ENCODE data around the gene HERC3.

Gene HERC3

DNA sequence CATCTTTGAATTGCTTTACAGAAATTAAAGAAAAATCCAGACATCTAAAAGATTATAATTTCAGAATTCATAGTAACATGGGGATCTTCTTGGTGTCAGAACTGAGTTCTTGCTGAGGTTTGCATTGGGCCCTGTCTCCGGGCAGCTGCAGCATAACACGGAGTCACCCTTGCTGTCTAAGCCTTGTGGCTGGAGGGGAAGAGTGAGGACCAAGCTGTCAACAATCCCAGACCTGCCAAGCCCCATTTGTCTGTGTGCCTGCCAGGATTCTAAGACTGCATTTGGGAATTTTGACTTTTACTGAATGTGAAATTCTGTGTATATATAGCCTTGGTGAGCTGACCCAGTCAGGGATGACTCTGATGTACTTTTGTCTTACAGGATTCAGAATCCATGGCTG, 130.5 kb downstream of the HERC3 start:
- no peak for DNase-seq

- no peak for DNase-seq
Observed at GRCh38 chr4:88724406-88724805, 132.1 kb downstream of the HERC3 start.

DNA sequence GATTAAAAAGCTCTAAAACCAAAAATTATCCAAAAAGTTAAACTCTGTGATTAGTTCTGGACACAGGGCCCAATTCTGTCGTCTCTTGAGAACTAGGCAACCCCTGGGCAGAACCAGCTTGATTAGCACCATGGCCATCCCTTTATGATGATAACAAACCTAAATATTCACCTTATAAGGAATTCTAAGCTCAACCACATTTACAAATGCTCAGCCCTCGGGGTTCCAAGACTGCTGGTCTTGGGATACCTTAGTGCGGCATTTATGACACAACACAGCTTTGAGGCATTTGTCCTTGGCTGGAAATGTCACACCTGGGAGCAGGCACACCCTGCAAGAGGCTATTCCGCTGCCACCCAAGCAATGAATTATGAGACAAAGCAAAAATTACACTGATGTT, 132.9 kb downstream of the HERC3 start:
- DNase-seq, result no peak

- DNase-seq, result no peak
Observed at GRCh38 chr4:88725986-88726385, 133.7 kb downstream of the HERC3 start.

GRCh38 chr4:88728146-88728545, 135.9 kb downstream of the HERC3 start:
- DNase-seq, result no peak

DNA sequence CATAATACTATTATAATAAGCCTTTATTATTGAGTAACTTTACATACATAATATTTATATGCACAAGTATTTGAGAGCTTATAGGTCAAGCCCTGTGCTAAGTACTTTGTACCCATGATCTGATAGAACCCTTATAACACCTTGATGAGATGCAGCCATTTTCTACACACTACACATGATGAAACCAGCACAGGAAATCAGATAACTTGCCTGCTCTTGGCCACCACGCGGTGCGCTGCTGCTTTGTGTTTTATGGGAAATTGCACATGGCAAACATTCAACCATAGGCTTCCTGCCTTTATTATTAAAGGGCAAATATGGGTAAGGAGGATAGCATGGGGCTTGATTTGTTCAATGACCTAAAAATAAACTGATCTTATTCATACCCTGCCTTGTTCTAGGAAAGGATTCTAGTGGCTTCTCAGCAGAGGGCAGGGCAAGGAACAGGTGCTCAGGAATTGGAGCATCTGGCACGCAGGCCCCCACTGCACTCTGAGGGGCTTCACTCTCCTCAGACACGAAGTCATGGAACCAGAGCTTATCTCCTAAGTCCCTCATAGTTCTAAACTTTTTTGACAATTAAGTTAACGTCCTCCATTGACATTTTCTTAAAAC, 137.0 kb downstream of the HERC3 start:
- DNase-seq, result no peak

DNA sequence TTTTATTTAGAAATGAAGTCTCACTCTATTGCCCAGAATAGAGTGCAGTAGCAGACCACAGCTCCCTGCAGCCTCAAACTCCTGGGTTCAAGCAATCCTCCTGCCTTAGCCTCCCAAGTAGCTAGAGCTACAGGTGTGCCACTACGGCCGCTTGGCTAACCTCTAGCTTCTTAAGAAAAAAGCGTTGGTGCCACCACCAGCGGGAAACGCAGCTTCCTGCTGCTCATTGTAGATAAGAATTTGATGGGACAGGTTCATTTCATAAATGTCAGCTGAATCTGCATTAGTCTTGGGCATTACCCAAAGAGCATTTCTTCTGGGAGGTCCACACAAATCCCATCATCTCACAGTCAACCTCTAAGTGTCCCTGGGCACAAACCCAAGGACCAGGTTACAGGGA, 138.5 kb downstream of the HERC3 start:
- no peak for DNase-seq

DNA sequence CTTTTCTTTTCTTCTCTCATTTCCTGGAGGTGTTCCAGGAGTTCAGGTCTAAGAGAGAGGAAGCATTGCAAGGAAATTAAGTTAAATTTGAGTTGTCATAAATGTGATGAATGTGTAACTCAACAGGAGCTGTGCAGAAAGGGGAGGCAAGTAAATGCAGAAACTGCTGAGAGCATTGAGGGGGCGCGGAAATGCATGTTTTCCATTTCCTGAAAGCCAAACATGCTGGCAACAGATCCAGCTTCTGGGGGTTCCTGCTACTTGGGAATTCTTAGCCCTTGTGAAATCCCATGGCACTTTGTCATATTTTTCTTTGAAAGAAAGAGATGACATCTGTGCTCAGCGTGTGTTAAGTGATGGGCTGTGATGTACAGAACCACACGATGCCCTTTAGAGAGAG, 139.1 kb downstream of the HERC3 start:
- no peak for DNase-seq

DNA sequence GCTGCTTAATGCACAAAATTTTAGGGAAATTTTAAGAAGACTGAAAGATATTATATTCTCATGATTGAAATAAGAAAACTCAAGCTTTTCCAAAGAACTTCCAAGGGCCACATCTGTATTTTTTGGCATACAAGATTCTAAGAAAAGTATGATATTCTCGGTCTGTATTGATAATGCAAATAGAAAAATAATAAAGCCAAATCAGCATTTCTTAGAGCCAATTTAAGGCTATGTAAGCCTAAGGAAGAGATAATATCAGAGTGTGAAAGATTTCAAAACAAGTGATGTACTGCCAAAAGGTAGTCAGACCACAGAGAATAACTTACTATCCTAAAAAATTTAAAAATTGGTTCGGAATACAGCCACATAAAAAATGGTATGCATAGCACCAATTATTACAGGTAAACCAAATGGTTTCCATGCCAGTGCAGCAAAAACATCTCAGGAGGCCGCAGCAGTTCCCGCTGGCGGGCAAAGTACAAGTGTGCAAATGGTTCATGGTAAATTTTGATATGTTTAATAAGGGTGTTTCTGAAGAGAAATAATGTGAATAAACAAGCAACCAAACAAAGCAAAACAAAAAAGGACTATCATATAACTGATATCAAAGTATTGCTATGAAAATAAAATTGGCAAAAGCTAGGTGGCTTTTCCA, 140.6 kb downstream of the HERC3 start:
- no peak for DNase-seq

- no peak for DNase-seq
Observed at GRCh38 chr4:88734403-88734949, 142.2 kb downstream of the HERC3 start.

DNA sequence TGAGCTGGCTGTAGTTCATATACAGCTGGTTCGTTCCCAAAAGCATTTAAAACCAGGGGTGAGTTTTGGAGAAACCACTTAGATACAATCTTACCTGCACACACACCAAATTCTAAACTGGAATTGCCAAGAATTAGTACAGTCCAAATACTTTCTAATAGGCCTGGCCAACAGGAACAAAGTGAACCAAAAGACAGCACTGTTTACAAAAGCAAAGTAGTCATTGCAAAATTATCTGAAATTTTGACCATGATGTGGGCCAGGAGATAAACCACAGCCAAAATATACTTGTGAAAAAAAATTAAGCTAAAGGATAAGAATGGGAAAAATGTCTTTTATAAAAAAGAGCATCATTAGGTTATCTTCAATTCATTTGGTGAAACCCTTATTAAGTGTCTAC, 143.3 kb downstream of the HERC3 start:
- DNase-seq, result no peak

GRCh38 chr4:88736264-88736663, 144.0 kb downstream of the HERC3 start:
- no peak for DNase-seq

GRCh38 chr4:88737307-88737941, 145.1 kb downstream of the HERC3 start:
- no peak for DNase-seq

GRCh38 chr4:88738180-88738579, 145.9 kb downstream of the HERC3 start:
- no peak for DNase-seq

- DNase-seq, result no peak
Observed at GRCh38 chr4:88742561-88742960, 150.3 kb downstream of the HERC3 start.

GRCh38 chr4:88743696-88744095, 151.4 kb downstream of the HERC3 start:
- DNase-seq, result no peak

GRCh38 chr4:88744609-88745008, 152.3 kb downstream of the HERC3 start:
- DNase-seq, result no peak

DNA sequence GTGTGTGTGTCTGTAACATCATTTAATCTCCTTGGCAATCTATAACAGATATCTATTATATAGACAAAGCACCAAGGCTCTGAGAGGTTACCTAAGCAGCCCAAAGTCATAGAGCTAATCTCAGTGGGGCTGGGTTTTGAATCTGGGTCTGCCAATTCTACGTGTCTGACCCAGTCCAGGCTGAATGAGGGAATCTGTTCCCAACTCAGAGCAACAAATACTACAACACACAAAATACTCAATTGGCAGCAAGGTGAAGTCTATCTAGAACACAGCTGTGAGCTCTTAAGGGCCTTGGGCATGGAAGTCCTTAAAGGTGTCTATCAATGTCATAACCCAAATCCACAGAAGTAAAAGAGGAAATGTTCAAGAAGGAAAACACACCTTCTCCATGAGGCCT, 152.9 kb downstream of the HERC3 start:
- DNase-seq, result no peak

DNA sequence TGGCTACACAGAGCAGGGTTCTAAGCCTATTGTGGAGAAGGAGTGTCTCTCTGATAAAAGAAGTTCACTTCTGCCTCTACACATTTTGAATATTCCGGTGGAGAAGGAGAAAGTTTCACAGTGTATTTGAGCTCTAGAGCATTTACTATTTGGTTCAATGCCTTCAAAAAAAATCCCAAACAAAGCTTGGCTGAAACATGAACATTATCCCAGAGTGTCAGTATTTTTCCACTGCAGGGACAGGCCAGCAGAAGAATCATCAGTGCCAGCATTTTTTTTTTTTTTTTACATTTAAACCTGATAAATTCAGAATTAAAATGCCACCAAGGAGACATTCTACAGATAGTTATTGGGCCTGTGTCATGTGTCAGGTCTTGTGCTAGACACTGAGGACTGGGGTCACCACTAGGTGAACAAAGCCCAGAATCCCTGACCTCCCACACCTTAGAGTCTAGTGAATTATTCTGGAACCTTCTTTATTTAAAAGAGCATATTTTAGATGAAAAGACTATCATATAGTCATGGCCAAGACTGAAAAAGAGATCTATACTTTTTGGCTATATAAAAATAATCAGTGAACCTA, 153.4 kb downstream of the HERC3 start:
- DNase-seq, result no peak

DNA sequence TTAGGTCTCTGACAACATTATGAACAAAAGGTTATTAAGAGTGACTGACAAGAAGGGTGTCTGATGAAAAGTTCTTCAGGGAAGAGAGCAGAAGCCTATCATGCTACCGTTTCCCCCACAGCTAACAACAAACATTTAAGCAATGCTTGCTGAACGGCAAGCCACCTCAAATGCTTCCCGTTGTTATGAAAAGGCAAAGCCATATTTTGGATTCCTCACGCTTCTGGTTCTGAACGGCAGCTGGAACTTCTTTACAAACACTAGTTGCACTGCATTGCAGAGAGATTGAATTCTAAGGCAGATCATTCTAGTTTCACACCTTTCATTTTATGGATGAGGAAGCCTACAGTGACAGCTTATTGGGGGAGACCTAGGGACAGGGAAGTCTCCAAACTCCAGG, 153.9 kb downstream of the HERC3 start:
- DNase-seq, result no peak

DNA sequence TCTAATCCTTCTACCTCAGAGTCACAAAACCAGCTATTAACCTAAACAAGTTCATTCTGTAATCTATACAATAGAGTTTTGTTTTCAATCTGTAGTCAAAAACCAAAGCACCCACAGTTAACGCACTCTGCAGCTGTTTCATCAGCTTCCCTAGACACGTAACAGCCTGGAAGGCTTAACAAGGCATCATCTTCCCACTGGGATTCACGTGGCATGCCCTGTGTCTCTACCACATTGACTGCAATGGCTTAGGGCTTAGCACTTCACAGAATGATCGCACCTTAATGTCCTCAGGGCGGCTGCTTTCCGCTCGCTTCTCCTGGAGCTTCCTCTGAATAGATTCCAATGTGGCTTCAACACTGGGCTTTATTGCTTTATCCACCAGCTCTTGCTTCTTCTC, 155.1 kb downstream of the HERC3 start:
- DNase-seq, result no peak

DNA sequence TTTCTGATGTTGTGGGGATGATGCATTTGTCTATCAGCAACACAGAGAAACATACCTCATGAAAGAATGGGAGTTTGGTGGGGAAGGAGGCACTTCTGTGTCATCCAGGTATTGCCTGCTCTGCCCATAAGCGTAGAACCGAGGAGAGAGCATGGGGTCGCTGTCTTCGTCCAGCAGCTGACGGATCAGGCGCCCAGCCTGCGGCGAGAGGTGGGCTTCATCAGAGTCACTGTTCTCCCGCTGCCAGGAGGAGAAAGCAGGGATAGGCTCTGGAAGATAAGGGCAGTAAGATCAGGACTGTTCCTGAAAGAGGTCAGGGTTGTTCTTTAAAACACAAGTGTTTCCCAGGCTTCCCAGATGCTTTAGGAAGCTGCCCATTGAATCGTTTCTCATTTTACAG, 158.1 kb downstream of the HERC3 start:
- no peak for DNase-seq

DNA sequence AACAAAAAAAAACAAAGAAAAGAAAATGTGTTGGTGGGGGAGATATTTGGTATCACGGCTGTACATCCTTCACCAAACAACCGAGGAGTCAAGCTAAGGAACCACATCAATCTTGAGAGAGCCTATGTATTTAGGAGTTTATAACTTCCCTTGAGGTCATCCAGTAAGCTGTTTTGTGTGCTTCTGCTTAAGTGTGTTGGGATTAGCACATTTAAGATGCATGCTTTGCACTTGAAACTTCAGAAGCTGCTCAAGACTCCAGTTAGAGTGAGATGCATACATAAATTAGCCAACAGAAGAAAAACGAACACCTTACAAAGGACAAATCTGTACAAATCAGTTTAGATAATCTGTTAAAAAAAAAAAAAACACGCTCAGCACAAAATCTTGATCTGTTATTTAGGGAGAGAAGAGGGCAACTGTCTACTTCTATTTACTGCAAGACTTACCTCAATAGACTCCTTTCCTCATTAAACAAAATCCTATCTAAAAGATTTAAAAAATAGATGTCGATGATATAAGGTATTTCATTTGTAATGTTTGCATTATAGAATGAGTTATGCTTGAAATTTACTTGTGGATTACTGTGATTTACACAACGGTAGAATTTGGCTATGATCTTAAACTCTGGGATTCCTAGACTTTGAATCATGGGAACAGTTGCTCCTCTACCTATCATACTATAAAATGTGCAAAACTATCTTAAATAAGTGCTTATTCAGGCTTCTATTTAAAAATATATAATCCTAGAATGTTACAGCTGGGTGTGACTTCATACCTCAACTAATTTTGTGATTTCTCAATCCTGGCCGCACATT, 159.2 kb downstream of the HERC3 start:
- DNase-seq, result no peak
